CD4-positive, alpha-beta T cell treated with Interleukin-17A for 1 hour (primary cell): ENCODE measurements around the gene MYO1G.

Experiments used
- DNase-seq: peaks from one replicate; pipeline ENCODE4 v3.0.0-alpha.2; 2020

The MYO1G gene

GRCh38 chr7:44979481-44980392 is 922 bp upstream of the MYO1G start:
- DNase-seq = no peak

GRCh38 chr7:44977959-44978335 is 868 bp downstream of the MYO1G start:
- no peak for DNase-seq

GRCh38 chr7:44977304-44977958 is 1.4 kb downstream of the MYO1G start:
- DNase-seq = peak; percentile 82

GRCh38 chr7:44976746-44977196 is 2.0 kb downstream of the MYO1G start:
- no peak for DNase-seq

GRCh38 chr7:44976040-44976745 is 2.6 kb downstream of the MYO1G start:
- no peak for DNase-seq

- no peak for DNase-seq
These were observed 3.3 kb downstream of the MYO1G start for GRCh38 chr7:44975331-44976039.

- no peak for DNase-seq
These were observed 4.3 kb downstream of the MYO1G start for GRCh38 chr7:44974549-44974948.

GRCh38 chr7:44973610-44974401 is 5.0 kb downstream of the MYO1G start:
- DNase-seq = peak; percentile 71

GRCh38 chr7:44972562-44972961 is 6.3 kb downstream of the MYO1G start:
- no peak for DNase-seq

- no peak for DNase-seq
These were observed 6.8 kb downstream of the MYO1G start for GRCh38 chr7:44971902-44972441.

- DNase-seq = no peak
These were observed 7.5 kb downstream of the MYO1G start for GRCh38 chr7:44971188-44971901.

GRCh38 chr7:44970523-44971051 is 8.2 kb downstream of the MYO1G start:
- no peak for DNase-seq

GRCh38 chr7:44969701-44970522 is 8.9 kb downstream of the MYO1G start:
- no peak for DNase-seq

GRCh38 chr7:44969049-44969700 is 9.6 kb downstream of the MYO1G start:
- DNase-seq = no peak

GRCh38 chr7:44967571-44968446 is 11.0 kb downstream of the MYO1G start:
- no peak for DNase-seq

- DNase-seq = no peak
These were observed 11.9 kb downstream of the MYO1G start for GRCh38 chr7:44966731-44967538.
